GM19467 (cell line): ENCODE data around the gene NAT10.

ENCODE experiments used
- ATAC-seq: cut with Tn5 transposase; IDR thresholded peaks from one replicate; pipeline ENCODE4 v1.9.1; 2021; ENCODE audit warnings: mild to moderate bottlenecking, moderate library complexity; ENCODE audit not compliant: unreplicated experiment

NAT10 gene

DNA sequence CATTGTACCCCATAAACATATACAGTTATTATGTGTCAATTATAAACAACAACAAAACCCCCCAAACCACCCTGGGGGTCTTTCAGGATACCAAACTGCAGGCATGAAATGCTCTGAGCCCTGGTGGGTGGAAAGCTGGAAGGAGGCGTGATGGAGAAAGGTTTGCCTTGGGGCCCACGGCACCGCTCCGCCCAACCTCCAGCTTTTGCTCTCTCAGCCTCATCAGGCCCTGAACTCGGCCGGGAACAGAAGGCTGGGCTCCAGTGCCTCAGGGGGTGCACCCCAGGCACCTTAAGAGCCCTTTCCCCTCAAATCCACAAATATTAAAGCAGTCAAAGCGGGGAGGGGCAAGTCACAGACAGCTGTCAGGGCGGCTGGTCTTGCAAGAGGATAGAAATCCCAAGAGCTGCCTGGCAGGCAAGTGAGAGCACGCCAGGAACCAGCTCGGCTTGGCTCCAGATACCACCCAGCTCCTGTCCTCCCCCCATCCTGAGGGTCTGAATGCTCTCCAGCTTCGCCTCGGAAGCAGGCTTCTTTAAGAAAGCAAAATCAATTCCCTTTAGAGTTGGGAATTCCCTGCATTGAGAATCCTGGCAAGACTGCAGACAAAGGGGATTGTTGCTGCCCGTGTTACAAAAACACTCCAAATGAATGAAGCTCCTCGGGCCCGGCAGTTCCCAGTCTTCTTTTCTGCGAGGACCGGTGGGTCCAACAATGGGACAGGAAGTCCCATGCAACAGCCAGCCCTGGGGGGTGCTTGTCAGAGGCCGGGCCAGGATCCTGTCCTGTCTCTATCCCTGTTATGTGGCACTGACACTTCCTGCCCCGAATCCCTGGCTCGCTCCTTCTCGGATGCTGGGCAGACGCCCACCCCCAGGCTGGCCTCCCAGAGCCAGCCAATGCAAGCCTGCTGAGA lies 80.8 kb downstream of the NAT10 start:
- ATAC-seq, result no peak

- no peak for ATAC-seq
Observed at GRCh38 chr11:34188181-34188580, 82.8 kb downstream of the NAT10 start.

DNA sequence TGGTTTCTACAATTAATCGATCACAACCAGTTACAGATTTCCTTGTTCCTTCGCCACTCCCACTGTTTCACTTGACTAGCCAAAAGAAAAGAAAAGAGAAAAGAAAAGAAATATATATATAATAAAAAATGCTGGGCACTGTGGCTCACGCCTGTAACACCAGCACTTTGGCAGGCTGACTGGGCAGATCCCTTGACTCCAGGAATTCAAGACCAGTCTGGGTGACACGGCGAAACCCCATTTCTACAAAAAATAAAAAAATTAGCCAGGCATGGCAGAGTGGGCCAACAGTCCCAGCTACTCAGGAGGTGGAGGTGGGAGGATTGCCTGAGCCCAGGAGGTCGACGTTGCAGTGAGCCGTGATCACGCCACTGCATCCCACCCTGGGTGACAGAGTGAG lies 83.8 kb downstream of the NAT10 start:
- no peak for ATAC-seq

DNA sequence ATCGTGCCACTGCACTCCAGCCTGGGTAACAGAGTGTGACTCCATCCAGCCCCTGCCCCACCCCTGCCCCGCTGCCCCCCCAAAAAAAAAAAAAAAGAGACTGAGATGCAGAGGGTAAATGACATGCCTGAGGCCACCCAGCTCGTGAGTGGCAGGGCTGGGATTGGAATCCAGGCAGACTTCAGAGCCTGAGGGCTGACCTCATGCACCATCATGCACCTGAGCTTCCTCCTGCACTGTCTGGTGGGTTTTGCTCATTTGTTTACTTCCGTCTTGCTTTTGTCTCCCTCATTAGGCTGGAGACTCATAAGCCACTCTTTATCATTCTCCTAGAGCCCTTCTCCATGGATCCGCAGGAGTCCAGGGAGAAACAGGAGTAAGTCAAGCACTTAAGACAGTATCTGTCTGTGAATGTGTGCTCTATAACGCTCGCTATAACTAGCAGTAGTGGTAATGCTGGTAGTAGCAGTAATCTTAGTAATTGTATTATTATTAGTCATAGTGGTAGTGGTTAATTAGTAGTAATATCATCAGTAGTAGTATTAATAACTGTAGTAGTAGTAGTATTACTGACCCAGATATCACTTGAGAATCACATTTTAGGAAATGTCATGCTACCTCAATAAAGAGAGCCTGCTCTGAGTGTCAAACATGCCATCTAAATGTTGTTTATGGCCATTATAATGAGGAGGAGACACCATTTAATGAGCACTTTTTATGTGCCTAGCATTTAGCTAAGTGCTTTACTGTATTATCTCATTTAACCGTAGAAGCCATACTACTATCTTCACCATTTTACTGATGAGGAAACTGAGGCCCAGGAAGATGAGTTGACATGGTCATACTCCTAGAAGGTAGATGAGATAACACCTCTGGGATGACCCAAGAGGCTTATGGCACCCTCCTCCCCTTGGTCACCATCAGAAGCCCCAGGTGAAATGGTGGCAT lies 85.0 kb downstream of the NAT10 start:
- no peak for ATAC-seq

GRCh38 chr11:34191578-34191977 lies 86.1 kb downstream of the NAT10 start:
- ATAC-seq, result no peak

- ATAC-seq, result no peak
Observed at GRCh38 chr11:34192481-34193401, 87.3 kb downstream of the NAT10 start.

DNA sequence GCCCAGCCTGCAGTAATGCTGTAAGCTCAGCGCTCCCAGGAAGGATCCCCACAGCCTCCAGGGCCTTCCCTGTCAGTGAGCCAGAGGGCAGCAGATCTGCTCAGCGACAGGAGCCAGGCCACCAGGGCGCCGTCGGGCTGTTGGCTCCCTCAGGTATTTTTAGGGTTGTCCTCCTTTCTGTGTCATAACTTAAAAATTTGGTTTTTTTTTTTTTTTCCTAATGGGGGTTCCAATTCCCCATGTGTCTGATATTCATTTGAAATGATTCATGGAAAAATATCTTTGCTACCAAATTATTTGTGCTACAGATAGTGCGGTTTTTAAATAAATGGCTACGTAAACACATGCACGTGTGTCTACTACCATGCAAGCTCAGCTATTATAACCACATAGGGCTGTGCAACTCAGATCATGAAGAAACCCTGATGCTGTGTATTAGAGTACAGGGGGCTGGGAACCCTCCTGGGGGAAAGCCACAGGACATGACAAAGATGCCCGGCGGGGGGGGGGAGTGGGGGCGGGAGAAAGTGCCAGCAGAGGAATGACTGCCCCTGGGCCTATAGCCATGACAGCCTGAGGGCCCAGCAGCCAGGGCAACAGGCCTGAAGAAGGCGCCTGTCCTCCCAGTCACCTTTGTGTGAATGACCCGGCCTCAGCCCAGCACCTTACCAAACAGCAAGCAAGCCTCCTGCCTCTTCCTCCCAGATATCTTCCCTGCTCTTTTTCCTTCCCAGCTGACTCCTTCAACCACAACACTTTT lies 89.3 kb downstream of the NAT10 start:
- ATAC-seq, result no peak
